Measurements from ENCODE around the gene ADAMTS20.

GRCh38 chr12:43378448-43378847 is 173.6 kb downstream of the ADAMTS20 start:
- TF ChIP-seq LEF1 (IDR thresholded peaks at IDR 0.05; ENCODE audit: borderline replicate concordance), result no peak
- no peak for TF ChIP-seq ELF4 (IDR thresholded peaks at IDR 0.05)
- no peak for TF ChIP-seq FOXA1 (IDR thresholded peaks at IDR 0.05)
- TF ChIP-seq ARNT (IDR thresholded peaks at IDR 0.05), result no peak
- TF ChIP-seq SUZ12 (IDR thresholded peaks at IDR 0.05), result no peak
- TF ChIP-seq BHLHE40 (IDR thresholded peaks at IDR 0.05; ENCODE audit: borderline replicate concordance), result no peak
